ENCODE data around the gene RPL19. TPM values are rescaled to one million over a fixed set of nuclear protein-coding genes. Genes with fewer than 3 reads are reported as not detected.

The RPL19 gene
- total RNA-seq, 1 experiment from 2014 or later = 2,922 TPM

DNA sequence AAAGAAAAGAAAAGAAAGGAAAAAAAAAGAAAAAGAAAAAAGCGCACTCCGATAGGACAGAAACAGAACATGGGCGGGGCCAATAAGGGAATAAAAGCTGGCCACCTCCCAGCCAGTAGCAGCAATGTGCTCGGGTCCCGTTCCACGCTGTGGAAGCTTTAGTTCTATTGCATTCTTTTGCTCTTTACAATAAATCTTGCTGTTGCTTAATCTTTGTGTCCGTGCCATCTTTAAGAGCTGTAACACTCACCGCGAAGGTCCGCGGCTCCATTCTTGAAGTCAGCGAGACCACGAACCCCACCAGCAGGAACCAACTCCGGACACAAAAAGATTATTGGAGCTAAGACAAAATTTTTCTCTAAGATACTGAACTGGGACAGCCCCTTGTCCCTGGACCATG lies 31.0 kb upstream of the RPL19 start:
- H3K27me3 ChIP-seq (ENCODE audit: low read length) = no peaks in the 10 kb centered on the region
- H3K27ac ChIP-seq (ENCODE audit: low read length) = no peak overlapping the region
- DNase-seq = no peak
- no peaks in the 10 kb centered on the region for H3K9me2 ChIP-seq (replicated peaks; ENCODE audit: insufficient read depth, low read length)
- H2AFZ ChIP-seq (ENCODE audit: low read length) = no peak overlapping the region
- no peaks in the 10 kb centered on the region for H3K36me3 ChIP-seq (ENCODE audit: insufficient read depth, low read length)
- peaks cover 15% of the 10 kb centered on the region for H3K4me1 ChIP-seq (ENCODE audit: low read length)
- H4K20me1 ChIP-seq (ENCODE audit: insufficient read depth, low read depth, low read length) = no peaks in the 10 kb centered on the region
- H3K4me3 ChIP-seq (ENCODE audit: low read length) = no peak overlapping the region
- no peak overlapping the region for H3K9ac ChIP-seq (ENCODE audit: low read length)
- no peaks in the 10 kb centered on the region for H3K9me3 ChIP-seq (ENCODE audit: low read length)
- no peak overlapping the region for H3K4me2 ChIP-seq (ENCODE audit: low read depth, low read length, poor library complexity, severe bottlenecking)
- H3K79me2 ChIP-seq (ENCODE audit: low read length) = no peaks in the 10 kb centered on the region

GRCh38 chr17:39169518-39169917 lies 30.6 kb upstream of the RPL19 start:
- H3K9me3 ChIP-seq (ENCODE audit: low read length) = no peaks in the 10 kb centered on the region
- no peaks in the 10 kb centered on the region for H3K79me2 ChIP-seq (ENCODE audit: low read length)
- no peak overlapping the region for H3K27ac ChIP-seq (ENCODE audit: low read length)
- 0 out of 2 replicates have a peak, but pooled peaks cover 3% of the 10 kb centered on the region for H4K20me1 ChIP-seq (ENCODE audit: insufficient read depth, low read depth, low read length)
- H3K4me2 ChIP-seq (ENCODE audit: low read depth, low read length, poor library complexity, severe bottlenecking) = no peak overlapping the region
- no peak overlapping the region for H2AFZ ChIP-seq (ENCODE audit: low read length)
- H3K27me3 ChIP-seq (ENCODE audit: low read length) = no peaks in the 10 kb centered on the region
- peaks cover 15% of the 10 kb centered on the region for H3K4me1 ChIP-seq (ENCODE audit: low read length)
- no peak overlapping the region for H3K4me3 ChIP-seq (ENCODE audit: low read length)
- no peak for DNase-seq
- no peak overlapping the region for H3K9ac ChIP-seq (ENCODE audit: low read length)
- H3K36me3 ChIP-seq (ENCODE audit: insufficient read depth, low read length) = no peaks in the 10 kb centered on the region
- no peaks in the 10 kb centered on the region for H3K9me2 ChIP-seq (replicated peaks; ENCODE audit: insufficient read depth, low read length)

GRCh38 chr17:39170109-39170508 lies 30.0 kb upstream of the RPL19 start:
- Histone ChIP-seq H3K4me1 (ENCODE audit: low read length) (peaks cover 20% of the 10 kb centered on the region), H3K27me3 (ENCODE audit: low read length) (no peaks in the 10 kb centered on the region), H3K9me2 (replicated peaks; ENCODE audit: insufficient read depth, low read length) (no peaks in the 10 kb centered on the region), H3K36me3 (ENCODE audit: insufficient read depth, low read length) (no peaks in the 10 kb centered on the region; the same call in 1 of the 2 replicates), H3K9ac (ENCODE audit: low read length) (no peak overlapping the region), H3K79me2 (ENCODE audit: low read length) (no peaks in the 10 kb centered on the region), H3K4me2 (ENCODE audit: low read depth, low read length, poor library complexity, severe bottlenecking) (no peak overlapping the region), H3K4me3 (ENCODE audit: low read length) (no peak overlapping the region), H4K20me1 (ENCODE audit: insufficient read depth, low read depth, low read length) (0 out of 2 replicates have a peak, but pooled peaks cover 5% of the 10 kb centered on the region), H2AFZ (ENCODE audit: low read length) (no peak overlapping the region), H3K27ac (ENCODE audit: low read length) (no peak overlapping the region), H3K9me3 (ENCODE audit: low read length) (no peaks in the 10 kb centered on the region)
- no peak for DNase-seq

DNA sequence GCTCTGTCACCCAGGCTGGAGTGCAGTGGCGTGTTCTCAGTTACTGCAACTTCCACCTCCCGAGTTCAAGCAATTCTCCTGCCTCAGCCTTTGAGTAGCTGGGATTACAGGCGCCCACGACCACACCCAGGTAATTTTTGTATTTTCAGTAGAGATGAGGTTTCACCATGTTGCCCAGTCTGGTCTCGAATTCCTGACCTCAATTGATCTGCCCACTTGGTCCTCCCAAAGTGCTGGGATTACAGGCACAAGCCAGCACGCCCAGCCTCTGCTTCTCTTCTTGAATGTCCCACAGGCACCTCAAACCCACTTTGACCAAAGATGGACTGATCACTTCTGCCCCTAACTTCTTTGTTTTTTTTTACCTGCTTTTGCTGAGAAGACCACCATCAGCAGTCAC lies 29.5 kb upstream of the RPL19 start:
- no peaks in the 10 kb centered on the region for H3K9me3 ChIP-seq (ENCODE audit: low read length)
- no peak overlapping the region for H3K4me2 ChIP-seq (ENCODE audit: low read depth, low read length, poor library complexity, severe bottlenecking)
- H2AFZ ChIP-seq (ENCODE audit: low read length) = no peak overlapping the region
- H3K4me3 ChIP-seq (ENCODE audit: low read length) = no peak overlapping the region
- peaks cover 24% of the 10 kb centered on the region for H3K4me1 ChIP-seq (ENCODE audit: low read length)
- no peak overlapping the region for H3K9ac ChIP-seq (ENCODE audit: low read length)
- H3K79me2 ChIP-seq (ENCODE audit: low read length) = no peaks in the 10 kb centered on the region
- no peak overlapping the region for H3K27ac ChIP-seq (ENCODE audit: low read length)
- no peaks in the 10 kb centered on the region for H3K27me3 ChIP-seq (ENCODE audit: low read length)
- no peaks in the 10 kb centered on the region for H3K9me2 ChIP-seq (replicated peaks; ENCODE audit: insufficient read depth, low read length)
- no peak for DNase-seq
- no peaks in the 10 kb centered on the region; the same call in 1 of the 2 replicates for H3K36me3 ChIP-seq (ENCODE audit: insufficient read depth, low read length)
- 0 out of 2 replicates have a peak, but pooled peaks cover 5% of the 10 kb centered on the region for H4K20me1 ChIP-seq (ENCODE audit: insufficient read depth, low read depth, low read length)

GRCh38 chr17:39171933-39172332 lies 28.1 kb upstream of the RPL19 start:
- no peak for DNase-seq
- no peak overlapping the region for H2AFZ ChIP-seq (ENCODE audit: low read length)
- no peaks in the 10 kb centered on the region; the same call in 1 of the 2 replicates for H3K36me3 ChIP-seq (ENCODE audit: insufficient read depth, low read length)
- H3K9me3 ChIP-seq (ENCODE audit: low read length) = no peaks in the 10 kb centered on the region
- no peaks in the 10 kb centered on the region for H3K79me2 ChIP-seq (ENCODE audit: low read length)
- no peak overlapping the region for H3K4me2 ChIP-seq (ENCODE audit: low read depth, low read length, poor library complexity, severe bottlenecking)
- peaks cover 38% of the 10 kb centered on the region for H3K4me1 ChIP-seq (ENCODE audit: low read length)
- H3K27me3 ChIP-seq (ENCODE audit: low read length) = no peaks in the 10 kb centered on the region
- no peaks in the 10 kb centered on the region for H3K9me2 ChIP-seq (replicated peaks; ENCODE audit: insufficient read depth, low read length)
- no peak overlapping the region for H3K4me3 ChIP-seq (ENCODE audit: low read length)
- H4K20me1 ChIP-seq (ENCODE audit: insufficient read depth, low read depth, low read length) = peaks cover 9% of the 10 kb centered on the region; the same call in 1 of the 2 replicates
- no peak overlapping the region for H3K9ac ChIP-seq (ENCODE audit: low read length)
- H3K27ac ChIP-seq (ENCODE audit: low read length) = no peak overlapping the region

DNA sequence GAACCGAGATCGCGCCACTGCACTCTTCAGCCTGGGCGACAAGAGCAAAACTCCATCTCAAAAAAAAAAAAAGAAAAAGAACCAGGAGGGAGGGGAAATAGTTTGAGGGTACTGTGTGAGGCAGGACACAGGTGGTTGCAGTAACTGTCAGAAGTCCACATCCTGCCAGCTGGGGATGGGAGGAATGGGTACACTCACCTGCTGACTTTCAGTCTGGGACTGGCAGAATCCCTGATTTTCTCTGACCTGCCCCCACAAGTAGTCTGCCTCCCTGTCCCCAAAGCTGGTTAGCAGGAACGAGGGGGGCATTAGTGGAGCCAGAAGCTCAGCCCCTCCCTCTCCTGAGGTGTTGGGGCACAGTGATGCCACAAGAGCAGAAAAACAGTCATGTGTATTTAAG lies 27.0 kb upstream of the RPL19 start:
- H3K9me3 ChIP-seq (ENCODE audit: low read length) = no peaks in the 10 kb centered on the region
- no peak overlapping the region for H2AFZ ChIP-seq (ENCODE audit: low read length)
- H3K27me3 ChIP-seq (ENCODE audit: low read length) = no peaks in the 10 kb centered on the region
- H3K4me3 ChIP-seq (ENCODE audit: low read length) = no peak overlapping the region
- no peaks in the 10 kb centered on the region for H3K79me2 ChIP-seq (ENCODE audit: low read length)
- no peak for DNase-seq
- peaks cover 46% of the 10 kb centered on the region for H3K4me1 ChIP-seq (ENCODE audit: low read length)
- H3K9me2 ChIP-seq (replicated peaks; ENCODE audit: insufficient read depth, low read length) = no peaks in the 10 kb centered on the region
- H3K27ac ChIP-seq (ENCODE audit: low read length) = no peak overlapping the region
- peaks cover 9% of the 10 kb centered on the region; the same call in 1 of the 2 replicates for H3K36me3 ChIP-seq (ENCODE audit: insufficient read depth, low read length)
- no peak overlapping the region for H3K4me2 ChIP-seq (ENCODE audit: low read depth, low read length, poor library complexity, severe bottlenecking)
- peaks cover 9% of the 10 kb centered on the region; the same call in 1 of the 2 replicates for H4K20me1 ChIP-seq (ENCODE audit: insufficient read depth, low read depth, low read length)
- H3K9ac ChIP-seq (ENCODE audit: low read length) = no peak overlapping the region

GRCh38 chr17:39173526-39174274 lies 26.4 kb upstream of the RPL19 start:
- DNase-seq = peak; percentile 43
- no peak overlapping the region for H3K27ac ChIP-seq (ENCODE audit: low read length)
- no peaks in the 10 kb centered on the region for H3K79me2 ChIP-seq (ENCODE audit: low read length)
- H3K9me2 ChIP-seq (replicated peaks; ENCODE audit: insufficient read depth, low read length) = no peaks in the 10 kb centered on the region
- peak overlapping the region; percentile 15 for H3K4me2 ChIP-seq (ENCODE audit: low read depth, low read length, poor library complexity, severe bottlenecking)
- H3K27me3 ChIP-seq (ENCODE audit: low read length) = no peaks in the 10 kb centered on the region
- H3K4me3 ChIP-seq (ENCODE audit: low read length) = no peak overlapping the region
- no peaks in the 10 kb centered on the region for H3K9me3 ChIP-seq (ENCODE audit: low read length)
- H3K4me1 ChIP-seq (ENCODE audit: low read length) = peaks cover 46% of the 10 kb centered on the region
- peaks cover 9% of the 10 kb centered on the region; the same call in 1 of the 2 replicates for H4K20me1 ChIP-seq (ENCODE audit: insufficient read depth, low read depth, low read length)
- H3K36me3 ChIP-seq (ENCODE audit: insufficient read depth, low read length) = peaks cover 10% of the 10 kb centered on the region; the same call in 1 of the 2 replicates
- H2AFZ ChIP-seq (ENCODE audit: low read length) = no peak overlapping the region
- H3K9ac ChIP-seq (ENCODE audit: low read length) = no peak overlapping the region

DNA sequence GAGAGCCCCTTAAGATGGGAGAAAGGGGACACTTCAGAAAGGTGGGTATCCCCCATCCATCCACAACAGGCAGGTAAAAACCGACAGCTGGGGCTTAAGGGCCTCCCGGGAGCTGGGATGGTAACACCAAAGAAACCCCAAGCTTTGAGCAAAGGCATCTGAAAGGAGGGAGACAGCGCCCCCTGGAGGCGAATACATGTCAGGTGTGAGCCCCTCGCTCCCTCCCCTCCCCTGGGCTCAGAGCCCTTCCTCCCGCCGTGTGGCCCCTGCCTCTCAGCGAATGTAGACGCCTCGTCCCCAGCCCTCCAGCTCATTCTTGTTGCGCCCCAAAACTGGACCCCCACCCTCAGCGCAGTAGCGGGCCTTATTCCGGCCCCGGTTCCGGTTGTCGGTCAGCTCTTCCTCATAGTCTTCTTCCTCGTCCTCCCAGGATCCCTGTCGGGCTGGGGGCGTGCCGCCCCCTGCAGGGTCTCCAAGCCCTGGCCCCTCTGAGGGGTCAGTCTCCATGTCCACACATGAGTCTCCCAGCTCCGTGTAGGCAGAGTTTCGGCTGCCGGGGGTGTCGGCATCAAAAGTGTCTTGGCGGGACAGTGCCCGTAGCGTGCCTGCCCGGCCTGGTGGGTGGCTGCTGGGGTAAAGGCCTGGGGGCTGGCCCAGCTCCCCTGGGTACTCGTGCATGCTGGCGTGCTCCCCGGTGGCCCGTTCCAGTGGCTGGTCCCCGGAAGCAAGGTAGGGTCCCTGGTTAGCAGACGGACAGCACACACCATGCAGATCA lies 25.0 kb upstream of the RPL19 start:
- Histone ChIP-seq H3K27me3 (ENCODE audit: low read length) (no peaks in the 10 kb centered on the region), H2AFZ (ENCODE audit: low read length) (no peak overlapping the region), H3K27ac (ENCODE audit: low read length) (peak overlapping the region; percentile 80)

More for the DNA sequence above, 25.0 kb upstream of the RPL19 start:
- H3K9ac ChIP-seq (ENCODE audit: low read length) = peak overlapping the region; percentile 32
- no peaks in the 10 kb centered on the region for H3K9me2 ChIP-seq (replicated peaks; ENCODE audit: insufficient read depth, low read length)
- H3K79me2 ChIP-seq (ENCODE audit: low read length) = no peaks in the 10 kb centered on the region
- H3K4me1 ChIP-seq (ENCODE audit: low read length) = peaks cover 46% of the 10 kb centered on the region
- no peaks in the 10 kb centered on the region for H3K9me3 ChIP-seq (ENCODE audit: low read length)
- no peak overlapping the region for H3K4me3 ChIP-seq (ENCODE audit: low read length)
- H3K4me2 ChIP-seq (ENCODE audit: low read depth, low read length, poor library complexity, severe bottlenecking) = peak overlapping the region; percentile 50
- peaks cover 9% of the 10 kb centered on the region; the same call in 1 of the 2 replicates for H4K20me1 ChIP-seq (ENCODE audit: insufficient read depth, low read depth, low read length)
- peaks cover 10% of the 10 kb centered on the region; the same call in 1 of the 2 replicates for H3K36me3 ChIP-seq (ENCODE audit: insufficient read depth, low read length)
- peak; percentile 93 for DNase-seq
